GM21390 (cell line): ENCODE results near the gene GATA6.

Source experiments
- ATAC-seq: cut with Tn5 transposase; IDR thresholded peaks from one replicate; pipeline ENCODE4 v1.9.1; 2021; ENCODE audit not compliant: unreplicated experiment

Gene GATA6

DNA sequence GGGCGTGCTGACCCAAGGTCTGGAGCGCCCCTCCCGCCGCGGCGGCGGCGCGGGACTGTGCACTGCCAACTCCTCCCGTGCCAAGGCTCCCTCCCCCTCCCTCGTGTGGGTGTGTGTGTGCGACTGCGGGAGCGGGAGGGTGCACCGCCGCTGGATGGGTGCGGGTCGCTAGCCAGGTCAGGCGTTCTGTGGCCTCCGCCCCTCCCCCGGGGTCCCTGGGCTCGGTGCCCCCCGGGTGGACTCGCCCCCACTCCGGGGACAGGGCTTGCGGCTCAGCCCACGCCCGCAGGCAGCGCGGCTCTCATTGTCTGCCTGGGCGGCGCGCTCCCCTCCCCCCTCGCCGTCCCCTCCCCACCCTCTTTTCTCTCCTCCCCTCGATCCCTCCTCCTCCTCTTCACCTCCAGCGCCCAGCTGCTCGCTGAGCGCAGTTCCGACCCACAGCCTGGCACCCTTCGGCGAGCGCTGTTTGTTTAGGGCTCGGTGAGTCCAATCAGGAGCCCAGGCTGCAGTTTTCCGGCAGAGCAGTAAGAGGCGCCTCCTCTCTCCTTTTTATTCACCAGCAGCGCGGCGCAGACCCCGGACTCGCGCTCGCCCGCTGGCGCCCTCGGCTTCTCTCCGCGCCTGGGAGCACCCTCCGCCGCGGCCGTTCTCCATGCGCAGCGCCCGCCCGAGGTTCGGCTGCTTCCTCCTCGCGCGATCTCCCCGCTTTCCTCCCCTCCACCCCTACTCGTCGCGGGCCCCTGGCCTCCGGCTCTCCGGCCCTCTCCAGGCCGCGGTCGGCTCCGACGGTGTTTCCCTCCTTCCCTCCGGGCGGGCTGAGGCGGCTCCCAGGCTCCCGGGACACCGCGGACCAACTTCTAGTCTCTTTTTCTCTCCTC is at the start of gene GATA6:
TSS of gene GATA6 (plus strand) at position 579 of the 878 bp plus-strand sequence. CDS start 1,556 bp downstream, outside the sequence.
- ATAC-seq = no peak

DNA sequence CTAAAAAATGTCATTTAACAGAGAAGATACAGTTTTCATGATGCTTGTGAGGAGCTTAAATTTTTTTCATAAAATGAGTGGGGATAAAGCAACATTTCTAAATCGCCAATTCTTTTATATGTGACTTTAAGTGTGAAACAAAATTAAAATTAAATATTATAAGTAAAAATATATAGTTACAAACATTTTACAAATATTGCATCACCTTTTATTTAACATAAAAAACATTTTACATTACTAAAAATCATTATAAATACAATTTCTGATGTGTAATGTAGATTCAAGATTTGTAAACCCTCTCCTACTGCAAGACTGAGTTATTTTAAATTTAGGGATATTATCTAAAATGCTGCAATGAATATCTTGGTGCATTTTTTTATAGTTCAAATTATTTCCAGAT is 44.4 kb upstream of the GATA6 start:
- no peak for ATAC-seq

DNA sequence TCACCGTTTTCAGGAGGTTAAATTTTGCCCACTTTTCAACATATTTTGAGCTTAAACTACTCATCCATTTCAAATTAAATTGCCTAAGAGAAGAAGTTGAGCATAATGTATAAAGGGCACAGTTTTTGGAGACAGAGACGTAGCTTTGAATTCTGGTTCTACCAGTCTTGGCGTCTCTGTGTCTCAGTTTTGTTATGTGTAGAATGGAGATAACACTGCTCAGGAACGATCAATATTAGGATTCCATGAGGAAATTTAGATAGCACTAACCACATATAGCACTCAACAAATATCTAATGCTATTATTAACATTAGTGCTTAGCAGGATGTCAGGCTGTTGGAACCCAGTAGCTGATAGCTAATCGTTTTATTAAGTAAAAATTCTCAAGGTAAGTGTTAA is 40.4 kb upstream of the GATA6 start:
- no peak for ATAC-seq

GRCh38 chr18:22129778-22130177 is 39.6 kb upstream of the GATA6 start:
- ATAC-seq = no peak

GRCh38 chr18:22132258-22132657 is 37.1 kb upstream of the GATA6 start:
- ATAC-seq = no peak

- peak; percentile 51 for ATAC-seq
Observed at GRCh38 chr18:22132763-22133162, 36.6 kb upstream of the GATA6 start.

DNA sequence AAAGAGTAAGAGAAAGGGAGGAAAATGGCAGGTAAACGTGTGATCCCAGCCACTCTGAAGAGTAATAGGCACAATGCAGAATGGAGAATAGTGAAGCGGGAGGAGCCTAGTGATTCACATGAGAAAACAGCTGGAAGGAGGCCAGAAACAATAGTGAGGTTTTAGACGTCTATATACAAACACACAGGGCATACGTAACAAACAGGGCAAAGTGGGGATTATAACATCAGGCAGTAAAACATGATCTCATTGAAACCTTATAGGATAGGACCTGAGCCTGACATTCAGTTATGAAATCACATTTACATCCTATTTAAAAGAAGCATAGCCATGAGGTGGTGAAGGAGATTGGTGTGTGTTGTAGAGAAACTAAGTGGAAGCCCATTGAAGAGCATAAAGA is 33.0 kb upstream of the GATA6 start:
- ATAC-seq = no peak

GRCh38 chr18:22141211-22141610 is 28.2 kb upstream of the GATA6 start:
- ATAC-seq = no peak

DNA sequence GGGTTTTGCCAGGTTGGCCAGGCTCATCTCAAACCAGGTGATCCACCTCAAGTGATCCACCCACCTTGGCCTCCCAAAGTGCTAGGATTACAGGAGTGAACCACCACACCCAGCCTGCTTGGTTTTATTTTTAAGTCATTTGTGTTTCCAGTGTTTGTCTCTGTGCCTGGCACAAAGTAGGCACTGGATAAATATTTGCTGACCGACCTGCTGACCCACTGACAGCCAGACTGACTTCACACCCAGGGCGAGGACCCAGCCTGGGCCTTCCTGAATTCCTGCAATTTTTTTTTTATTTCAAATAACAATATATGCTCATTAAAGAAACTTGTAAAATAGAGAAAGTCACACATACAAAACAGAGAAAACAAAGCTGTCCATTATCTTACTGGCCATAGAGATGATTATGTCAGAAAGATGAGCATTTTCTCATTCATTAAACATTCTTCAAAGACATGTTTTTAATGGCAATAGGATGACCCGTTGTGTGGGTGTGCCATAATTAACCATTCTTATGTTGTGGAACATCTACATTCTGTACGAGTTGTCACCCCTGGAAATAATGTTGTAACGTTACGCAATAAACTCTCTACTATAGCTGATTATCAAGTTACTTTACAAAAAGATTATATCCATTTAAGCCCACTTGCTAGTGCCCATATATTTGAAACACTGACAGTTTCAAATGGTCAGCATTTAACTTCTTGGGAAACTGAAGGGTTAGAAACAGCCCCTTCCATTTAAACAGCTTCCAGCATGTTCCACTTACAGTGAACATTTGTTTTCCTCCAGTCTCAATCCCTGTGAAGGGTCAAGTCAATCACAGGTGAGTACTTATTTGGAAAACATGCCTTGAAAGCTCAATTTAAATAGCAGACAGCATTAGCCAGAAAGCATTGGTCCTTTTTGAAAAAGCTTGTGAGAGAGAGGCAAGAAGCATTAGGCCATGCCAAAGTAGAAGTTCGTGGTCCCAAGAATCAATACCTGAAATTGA is 25.7 kb upstream of the GATA6 start:
- no peak for ATAC-seq

DNA sequence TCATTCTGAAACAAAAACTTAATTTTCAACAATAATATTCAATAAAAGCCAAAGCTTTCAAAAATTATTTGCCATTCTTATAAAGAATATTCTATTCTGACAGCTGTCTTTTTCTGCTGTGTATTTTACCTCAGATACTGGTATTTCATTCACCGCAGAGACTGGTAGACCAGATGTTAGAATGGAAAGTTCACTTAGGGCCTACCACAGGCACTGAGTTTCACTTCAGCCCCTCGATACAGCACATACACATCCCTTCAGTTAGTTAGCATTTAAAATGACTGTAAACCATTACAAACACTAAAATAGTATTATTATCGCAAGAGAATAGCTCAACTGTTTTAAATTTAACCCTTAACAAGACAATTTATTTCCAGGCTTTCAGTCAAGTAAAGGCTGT is 24.2 kb upstream of the GATA6 start:
- no peak for ATAC-seq

GRCh38 chr18:22149710-22150109 is 19.7 kb upstream of the GATA6 start:
- no peak for ATAC-seq

DNA sequence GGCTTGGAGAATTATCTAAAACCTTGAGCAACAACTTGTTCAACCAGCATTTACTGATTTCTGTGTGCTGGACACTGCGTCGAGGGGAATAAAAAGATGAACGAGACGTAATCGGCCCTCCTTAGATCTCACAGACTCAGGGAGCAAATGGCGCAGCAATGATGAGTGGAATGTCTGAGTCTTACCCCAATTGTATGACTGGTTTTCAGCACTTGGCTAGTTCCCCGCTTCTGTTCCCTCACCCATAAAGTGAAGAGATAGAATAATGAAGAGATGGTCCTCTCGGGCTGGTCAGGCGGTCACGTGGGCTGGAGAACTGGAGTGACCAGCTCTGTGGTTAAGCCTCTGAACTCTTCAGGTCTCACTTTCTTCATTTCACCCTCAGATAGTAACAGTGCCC is 17.3 kb upstream of the GATA6 start:
- no peak for ATAC-seq

GRCh38 chr18:22153428-22153827 is 16.0 kb upstream of the GATA6 start:
- ATAC-seq = no peak

GRCh38 chr18:22155584-22155983 is 13.8 kb upstream of the GATA6 start:
- no peak for ATAC-seq

GRCh38 chr18:22159014-22159413 is 10.4 kb upstream of the GATA6 start:
- no peak for ATAC-seq

DNA sequence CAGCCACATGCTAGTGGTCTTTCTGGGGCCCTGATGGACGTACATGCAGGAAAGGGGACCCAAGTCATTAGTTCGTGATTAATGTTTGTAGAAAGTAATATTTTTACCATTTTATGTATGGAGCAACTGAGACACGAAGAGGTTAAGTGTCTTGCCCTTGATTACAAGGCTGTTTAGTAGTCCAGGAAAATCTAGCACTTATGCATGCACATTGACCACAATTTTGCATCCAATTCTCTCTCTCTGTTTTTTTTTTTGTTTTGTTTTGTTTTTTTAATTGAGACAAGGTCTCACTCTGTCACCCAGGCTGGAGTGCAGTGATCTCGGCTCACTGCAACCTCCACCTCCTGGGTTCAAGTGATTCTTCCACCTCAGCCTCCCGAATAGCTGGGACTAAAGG is 8.3 kb upstream of the GATA6 start:
- ATAC-seq = no peak

DNA sequence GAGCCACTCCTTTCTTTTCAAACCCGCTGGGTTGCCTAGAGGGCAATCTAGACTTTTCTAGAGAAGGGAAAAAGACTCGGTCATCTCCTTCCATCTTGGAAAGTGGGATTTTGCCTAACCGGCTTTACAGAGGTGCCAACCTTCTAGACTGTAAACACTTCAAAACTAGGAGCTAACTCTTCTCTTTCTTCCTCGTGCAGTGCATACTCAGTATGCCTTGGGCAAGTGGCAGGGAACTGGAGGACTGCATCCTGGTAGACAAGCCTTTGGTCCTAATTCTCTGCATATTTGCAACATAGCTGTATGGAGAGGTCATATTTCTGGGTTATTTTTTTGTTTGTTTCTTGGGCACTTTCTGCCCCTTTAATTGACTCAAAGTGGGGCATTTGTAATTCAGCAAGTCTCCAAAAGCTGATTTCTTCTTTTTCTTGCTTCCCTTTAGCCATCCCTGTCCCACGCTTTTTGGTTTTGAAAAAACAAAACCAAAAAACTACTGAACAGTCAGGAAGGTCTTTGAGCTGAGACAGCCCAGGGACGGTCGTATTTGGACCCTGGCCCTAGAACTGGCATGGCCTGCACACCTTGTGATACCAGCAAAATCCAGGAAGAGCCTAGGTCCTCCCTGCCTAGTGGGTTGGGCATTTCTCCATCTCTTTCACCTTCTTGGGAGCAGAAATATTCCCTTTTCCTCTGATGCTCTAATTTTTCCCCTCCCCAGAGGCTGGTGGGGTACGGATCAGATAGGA is 5.8 kb upstream of the GATA6 start:
- no peak for ATAC-seq

- ATAC-seq = no peak
Observed at GRCh38 chr18:22164337-22165048, 4.9 kb upstream of the GATA6 start.

DNA sequence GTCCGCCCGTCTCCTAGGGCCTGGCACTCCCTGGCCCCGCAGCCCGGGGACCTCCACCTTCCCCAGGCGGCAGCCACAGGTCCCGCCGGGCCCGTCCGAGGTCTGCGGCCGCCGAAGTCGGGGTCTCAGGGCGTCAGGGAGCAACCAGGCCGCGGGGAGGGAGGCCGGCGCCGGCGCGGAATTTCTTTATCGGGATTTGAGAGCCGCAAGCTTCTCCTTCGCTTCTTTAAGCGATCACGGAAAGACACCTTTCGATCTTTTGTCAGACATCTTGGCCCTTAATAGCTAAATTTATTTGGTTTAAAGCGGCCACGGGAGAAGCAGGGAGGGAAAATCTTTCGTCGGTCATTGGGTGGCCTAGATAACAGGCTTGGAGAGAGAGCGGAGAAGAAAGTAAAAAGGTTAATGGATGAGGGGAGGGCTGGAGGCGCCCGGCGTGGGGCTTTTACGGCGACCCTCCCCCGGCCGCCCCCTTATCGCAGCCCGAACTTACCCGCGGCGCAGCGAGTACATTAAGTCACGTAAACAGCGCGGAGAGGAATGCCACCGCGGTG is 4.3 kb upstream of the GATA6 start:
- ATAC-seq = no peak

DNA sequence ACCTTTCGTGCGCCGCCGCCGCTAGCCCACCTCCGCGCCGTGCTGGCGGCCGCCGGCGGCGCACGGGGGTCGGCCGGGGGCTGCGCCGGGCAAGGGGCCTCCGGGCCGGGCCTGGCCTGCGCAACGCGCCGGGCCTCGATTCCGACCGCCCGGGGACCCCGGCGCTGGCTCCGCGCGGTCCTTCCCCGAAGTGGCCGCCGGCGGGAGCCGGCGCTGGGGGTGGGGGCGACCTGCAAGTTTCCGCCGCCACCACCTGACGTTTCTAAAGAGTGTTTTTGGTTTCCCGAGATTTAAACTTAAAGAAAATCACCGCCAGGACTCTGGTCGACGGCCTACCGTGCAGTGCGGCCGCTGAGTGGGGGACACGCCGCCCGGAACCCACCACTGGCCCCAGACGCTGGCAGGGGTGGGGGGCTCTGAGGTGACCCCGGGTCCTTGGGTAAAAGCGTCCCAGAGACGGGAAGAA is 3.8 kb upstream of the GATA6 start:
- no peak for ATAC-seq
